Fibroblast of lung (primary cell): ENCODE results near the gene PDE4D.

Experiments
- CTCF ChIP-seq, 2 donors: IDR thresholded peaks in 1 of 2; conservative IDR thresholded peaks in 1 of 2; 1 replicate in 1 of 2; 2 replicates in 1 of 2; pipeline ENCODE4 v1.5.1; 2011 to 2012; ENCODE audit warnings: low read length in 2 of 2, control low read depth in 1 of 2, inconsistent platforms in 1 of 2, low read depth in 1 of 2, mild to moderate bottlenecking in 1 of 2
- EZH2 ChIP-seq: IDR thresholded peaks from 2 replicates; pipeline ENCODE4 v1.5.1; 2012; ENCODE audit warnings: low read length, control low read depth, mild to moderate bottlenecking; ENCODE audit errors: missing control alignments

DNA sequence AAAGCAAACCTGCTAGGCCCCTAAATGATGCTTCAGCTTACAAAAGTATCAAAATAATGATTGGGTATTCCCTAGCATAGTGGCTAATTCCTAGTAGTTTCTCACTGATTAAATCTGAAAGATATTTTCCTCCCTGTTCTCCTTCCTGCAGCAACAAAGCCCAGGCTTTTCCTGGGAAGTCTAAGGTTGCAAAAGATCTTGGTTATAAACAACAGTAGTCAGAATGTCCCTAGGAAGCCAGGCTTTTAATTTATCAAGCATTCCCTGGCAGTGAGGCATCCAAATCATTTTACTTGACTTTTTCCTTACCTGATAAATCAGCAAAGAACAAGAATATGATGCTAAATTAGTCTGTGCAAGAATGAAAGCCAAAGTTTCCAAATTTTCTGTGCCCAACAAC lies 272.0 kb downstream of the PDE4D start:
- TF ChIP-seq CTCF (conservative IDR thresholded peaks at IDR 0.05 in 1 of 2, IDR thresholded peaks at IDR 0.05 in 1 of 2; ENCODE audit: low read depth in 1 of 2, low read length in 2 of 2) = no peak
- no peak for TF ChIP-seq EZH2
